ENCODE results near the gene SGMS2.

The SGMS2 gene

GRCh38 chr4:107854356-107855022, 29.8 kb downstream of the SGMS2 start:
- DNase-seq (ENCODE audit: insufficient read length) (no peak), FAIRE-seq (no peak)
- no peak for TF ChIP-seq POLR2A (IDR thresholded peaks at IDR 0.05; ENCODE audit: low read depth, low read length)
- no peak for TF ChIP-seq POLR2AphosphoS5 (IDR thresholded peaks at IDR 0.05; ENCODE audit: low read depth, low read length)
- no peak for TF ChIP-seq TAF1 (IDR thresholded peaks at IDR 0.05; ENCODE audit: borderline replicate concordance, low read depth, low read length)

- DNase-seq (ENCODE audit: insufficient read length) (no peak), FAIRE-seq (no peak)
- TF ChIP-seq POLR2A (IDR thresholded peaks at IDR 0.05; ENCODE audit: low read depth, low read length) = no peak
- no peak for TF ChIP-seq TAF1 (IDR thresholded peaks at IDR 0.05; ENCODE audit: borderline replicate concordance, low read depth, low read length)
- TF ChIP-seq POLR2AphosphoS5 (IDR thresholded peaks at IDR 0.05; ENCODE audit: low read depth, low read length) = no peak
These were observed 31.0 kb downstream of the SGMS2 start for GRCh38 chr4:107855723-107856122.

- FAIRE-seq = no peak
- TF ChIP-seq POLR2A (IDR thresholded peaks at IDR 0.05; ENCODE audit: low read depth, low read length) (no peak), TAF1 (IDR thresholded peaks at IDR 0.05; ENCODE audit: borderline replicate concordance, low read depth, low read length) (no peak)
- DNase-seq (ENCODE audit: insufficient read length) = no peak
These were observed 32.2 kb downstream of the SGMS2 start for GRCh38 chr4:107856901-107857300.

- no peak for DNase-seq (ENCODE audit: insufficient read length)
- no peak for TF ChIP-seq POLR2A (IDR thresholded peaks at IDR 0.05; ENCODE audit: low read depth, low read length)
- no peak for TF ChIP-seq POLR2AphosphoS5 (IDR thresholded peaks at IDR 0.05; ENCODE audit: low read depth, low read length)
- TF ChIP-seq TAF1 (IDR thresholded peaks at IDR 0.05; ENCODE audit: borderline replicate concordance, low read depth, low read length) = no peak
- no peak for FAIRE-seq
These were observed 33.0 kb downstream of the SGMS2 start for GRCh38 chr4:107857741-107858140.

- DNase-seq (ENCODE audit: insufficient read length) = no peak
- no peak for FAIRE-seq
- TF ChIP-seq POLR2A (IDR thresholded peaks at IDR 0.05; ENCODE audit: low read depth, low read length) = no peak
- no peak for TF ChIP-seq POLR2AphosphoS5 (IDR thresholded peaks at IDR 0.05; ENCODE audit: low read depth, low read length)
- no peak for TF ChIP-seq TAF1 (IDR thresholded peaks at IDR 0.05; ENCODE audit: borderline replicate concordance, low read depth, low read length)
These were observed 33.5 kb downstream of the SGMS2 start for GRCh38 chr4:107858158-107858742.

- TF ChIP-seq TAF1 (IDR thresholded peaks at IDR 0.05; ENCODE audit: borderline replicate concordance, low read depth, low read length) (no peak), POLR2A (IDR thresholded peaks at IDR 0.05; ENCODE audit: low read depth, low read length) (no peak), POLR2AphosphoS5 (IDR thresholded peaks at IDR 0.05; ENCODE audit: low read depth, low read length) (no peak)
- no peak for DNase-seq (ENCODE audit: insufficient read length)
- no peak for FAIRE-seq
These were observed 37.9 kb downstream of the SGMS2 start for GRCh38 chr4:107862658-107863057.

GRCh38 chr4:107863416-107863815, 38.7 kb downstream of the SGMS2 start:
- FAIRE-seq (no peak), DNase-seq (ENCODE audit: insufficient read length) (no peak)
- TF ChIP-seq TAF1 (IDR thresholded peaks at IDR 0.05; ENCODE audit: borderline replicate concordance, low read depth, low read length) (no peak), POLR2A (IDR thresholded peaks at IDR 0.05; ENCODE audit: low read depth, low read length) (no peak), POLR2AphosphoS5 (IDR thresholded peaks at IDR 0.05; ENCODE audit: low read depth, low read length) (no peak)

- TF ChIP-seq POLR2AphosphoS5 (IDR thresholded peaks at IDR 0.05; ENCODE audit: low read depth, low read length) (no peak), POLR2A (IDR thresholded peaks at IDR 0.05; ENCODE audit: low read depth, low read length) (no peak), TAF1 (IDR thresholded peaks at IDR 0.05; ENCODE audit: borderline replicate concordance, low read depth, low read length) (no peak)
- DNase-seq (ENCODE audit: insufficient read length) (no peak), FAIRE-seq (peak; percentile 42)
These were observed 39.2 kb downstream of the SGMS2 start for GRCh38 chr4:107863850-107864371.

- TF ChIP-seq POLR2AphosphoS5 (IDR thresholded peaks at IDR 0.05; ENCODE audit: low read depth, low read length) = no peak
- no peak for TF ChIP-seq POLR2A (IDR thresholded peaks at IDR 0.05; ENCODE audit: low read depth, low read length)
- no peak for TF ChIP-seq TAF1 (IDR thresholded peaks at IDR 0.05; ENCODE audit: borderline replicate concordance, low read depth, low read length)
- no peak for FAIRE-seq
- no peak for DNase-seq (ENCODE audit: insufficient read length)
These were observed 42.0 kb downstream of the SGMS2 start for GRCh38 chr4:107866726-107867125.

- no peak for DNase-seq (ENCODE audit: insufficient read length)
- FAIRE-seq = no peak
- TF ChIP-seq POLR2A (IDR thresholded peaks at IDR 0.05; ENCODE audit: low read depth, low read length) (no peak), POLR2AphosphoS5 (IDR thresholded peaks at IDR 0.05; ENCODE audit: low read depth, low read length) (no peak), TAF1 (IDR thresholded peaks at IDR 0.05; ENCODE audit: borderline replicate concordance, low read depth, low read length) (no peak)
These were observed 45.5 kb downstream of the SGMS2 start for GRCh38 chr4:107870236-107870635.

GRCh38 chr4:107870916-107871786, 46.4 kb downstream of the SGMS2 start:
- FAIRE-seq = no peak
- TF ChIP-seq POLR2A (IDR thresholded peaks at IDR 0.05; ENCODE audit: low read depth, low read length) = no peak
- TF ChIP-seq TAF1 (IDR thresholded peaks at IDR 0.05; ENCODE audit: borderline replicate concordance, low read depth, low read length) = no peak
- TF ChIP-seq POLR2AphosphoS5 (IDR thresholded peaks at IDR 0.05; ENCODE audit: low read depth, low read length) = no peak
- no peak for DNase-seq (ENCODE audit: insufficient read length)

All from GM12892 (cell line).